Sigmoid colon (tissue), 7 donors: ENCODE results near the gene SLC25A19. TPM values are rescaled to one million over a fixed set of nuclear protein-coding genes. Genes with fewer than 3 reads are reported as not detected.

ENCODE experiments used
- DNase-seq: peaks from one replicate; pipeline ENCODE4 v3.0.0-alpha.2; 2019
- H3K27ac ChIP-seq, 4 donors: fragments of 200-600 bp; sonication (generic); one replicate each; pipeline ENCODE4 v1.5.1; 2016 to 2019; ENCODE audit warnings: mild to moderate bottlenecking in 1 of 4
- H3K27me3 ChIP-seq, 3 donors: fragments of 200-600 bp; sonication (generic); one replicate each; pipeline ENCODE4 v1.5.1; 2019; ENCODE audit warnings: mild to moderate bottlenecking in 1 of 3
- H3K36me3 ChIP-seq, 4 donors: fragments of 200-600 bp; sonication (generic); one replicate each; pipeline ENCODE4 v1.5.1; 2016 to 2019
- H3K4me1 ChIP-seq, 4 donors: fragments of 200-600 bp; sonication (generic); one replicate each; pipeline ENCODE4 v1.5.1; 2017 to 2019
- H3K4me3 ChIP-seq, 4 donors: fragments of 200-600 bp; sonication (generic); one replicate each; pipeline ENCODE4 v1.5.1; 2017 to 2019; ENCODE audit warnings: mild to moderate bottlenecking in 2 of 4, moderate library complexity in 1 of 4
- H3K9me3 ChIP-seq, 4 donors: fragments of 200-600 bp in 3 of 4; sonication (generic) in 3 of 4; one replicate each; pipeline versions ENCODE4 v1.5.1 to v1.6.1; 2013 to 2019
- EP300 ChIP-seq, 4 donors: sonication (generic); formaldehyde crosslinking; IDR thresholded peaks; one replicate each; pipeline ENCODE4 v1.6.1; 2017; ENCODE audit warnings: antibody characterized with exemption in 4 of 4
- POLR2A ChIP-seq, 2 donors: fragments of 450-650 bp; IDR thresholded peaks; one replicate each; pipeline ENCODE4 v1.6.1; 2016; ENCODE audit warnings: antibody characterized with exemption in 2 of 2, mild to moderate bottlenecking in 2 of 2, moderate library complexity in 2 of 2
- POLR2AphosphoS5 ChIP-seq, 4 donors: sonication (generic); formaldehyde crosslinking; IDR thresholded peaks; one replicate each; pipeline ENCODE4 v1.6.1; 2017; ENCODE audit warnings: antibody characterized with exemption in 4 of 4
- WGBS, 2 donors: extraction: QIAGEN DNeasy Blood & Tissue Kit; methylation state at CpG; one replicate each; pipeline ENCODE4 v1.1.7; 2013; 5-methylcytosine and 5-hydroxymethylcytosine counted together
- intact Hi-C: fragments of 100-400 bp; cut with DNase I; formaldehyde crosslinking; loops from one replicate; pipeline ENCODE4 v1.15.1; 2023
- polyA plus RNA-seq, 3 donors: library from polyadenylated mRNA; stranded (reverse); fragments of 200-250 nt; gene quantifications; one replicate each; pipeline ENCODE4 v1.2.3, GENCODE V29; 2013
- total RNA-seq, 4 donors: library from RNA; depleted of rRNA; stranded (reverse); fragments of >200 nt; gene quantifications; one replicate each; pipeline ENCODE4 v1.1.0, GENCODE V29; 2016
- TF ChIP-seq, protein P1 (sequence below), 4 experiments: fragments of 450-650 bp in 3 of 4; fragments of 200-600 bp in 1 of 4; IDR thresholded peaks; one replicate each; pipeline ENCODE4 v1.5.1; 2016 to 2019; ENCODE audit warnings: antibody characterized with exemption in 4 of 4, mild to moderate bottlenecking in 3 of 4, moderate library complexity in 2 of 4
- donor health status: healthy with polysubstance abuse.
- donor health status: Bipolar disorder and iron deficiency.
- donor health status: healthy.

SLC25A19 gene
- total and polyA plus RNA-seq, 7 donors = 5.4 to 20.1 (median 13.8) TPM

DNA sequence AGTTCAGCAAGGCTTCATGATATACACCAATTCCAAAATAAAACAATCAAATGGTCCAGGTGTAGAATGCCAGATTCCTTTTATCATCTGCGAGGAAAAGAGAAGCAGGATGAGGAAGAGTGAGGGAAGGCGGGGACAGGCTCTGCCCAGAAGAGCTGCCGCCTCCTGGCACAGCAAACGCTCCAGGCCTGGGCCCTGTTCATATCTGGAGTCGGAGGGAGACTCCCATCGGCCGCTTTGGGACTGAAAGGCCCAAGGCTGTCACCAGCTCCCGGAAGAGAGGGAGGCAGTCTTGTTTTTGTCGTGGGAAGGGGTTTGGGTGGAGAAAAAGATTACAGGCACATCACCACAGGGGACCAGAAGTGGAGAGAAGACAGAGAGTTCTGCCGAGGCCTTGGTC lies 29.0 kb upstream of the SLC25A19 start:
- H3K4me3 ChIP-seq = no peak overlapping the region
- peaks cover 0 to 17% (median 6%) of the 10 kb centered on the region in 4 donors for H3K4me1 ChIP-seq
- DNase-seq = no peak
- TF ChIP-seq, protein P1, sequence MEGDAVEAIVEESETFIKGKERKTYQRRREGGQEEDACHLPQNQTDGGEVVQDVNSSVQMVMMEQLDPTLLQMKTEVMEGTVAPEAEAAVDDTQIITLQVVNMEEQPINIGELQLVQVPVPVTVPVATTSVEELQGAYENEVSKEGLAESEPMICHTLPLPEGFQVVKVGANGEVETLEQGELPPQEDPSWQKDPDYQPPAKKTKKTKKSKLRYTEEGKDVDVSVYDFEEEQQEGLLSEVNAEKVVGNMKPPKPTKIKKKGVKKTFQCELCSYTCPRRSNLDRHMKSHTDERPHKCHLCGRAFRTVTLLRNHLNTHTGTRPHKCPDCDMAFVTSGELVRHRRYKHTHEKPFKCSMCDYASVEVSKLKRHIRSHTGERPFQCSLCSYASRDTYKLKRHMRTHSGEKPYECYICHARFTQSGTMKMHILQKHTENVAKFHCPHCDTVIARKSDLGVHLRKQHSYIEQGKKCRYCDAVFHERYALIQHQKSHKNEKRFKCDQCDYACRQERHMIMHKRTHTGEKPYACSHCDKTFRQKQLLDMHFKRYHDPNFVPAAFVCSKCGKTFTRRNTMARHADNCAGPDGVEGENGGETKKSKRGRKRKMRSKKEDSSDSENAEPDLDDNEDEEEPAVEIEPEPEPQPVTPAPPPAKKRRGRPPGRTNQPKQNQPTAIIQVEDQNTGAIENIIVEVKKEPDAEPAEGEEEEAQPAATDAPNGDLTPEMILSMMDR (IDR thresholded peaks at IDR 0.05) = no peak
- TF ChIP-seq POLR2A (IDR thresholded peaks at IDR 0.05) (no peak), EP300 (IDR thresholded peaks at IDR 0.05) (no peak), POLR2AphosphoS5 (IDR thresholded peaks at IDR 0.05) (no peak)
- peak overlapping the region in 3 of 4 donors; percentile 7 to 31 (median 21) for H3K27ac ChIP-seq
- H3K36me3 ChIP-seq = peaks cover 5 to 44% (median 15%) of the 10 kb centered on the region in 4 donors
- H3K9me3 ChIP-seq = no peaks in the 10 kb centered on the region
- WGBS, 2 donors = 80 to 85% methylated on average over 10 of the region's 10 CpGs
- intact Hi-C loops = no loop called here
- H3K27me3 ChIP-seq = no peaks in the 10 kb centered on the region

DNA sequence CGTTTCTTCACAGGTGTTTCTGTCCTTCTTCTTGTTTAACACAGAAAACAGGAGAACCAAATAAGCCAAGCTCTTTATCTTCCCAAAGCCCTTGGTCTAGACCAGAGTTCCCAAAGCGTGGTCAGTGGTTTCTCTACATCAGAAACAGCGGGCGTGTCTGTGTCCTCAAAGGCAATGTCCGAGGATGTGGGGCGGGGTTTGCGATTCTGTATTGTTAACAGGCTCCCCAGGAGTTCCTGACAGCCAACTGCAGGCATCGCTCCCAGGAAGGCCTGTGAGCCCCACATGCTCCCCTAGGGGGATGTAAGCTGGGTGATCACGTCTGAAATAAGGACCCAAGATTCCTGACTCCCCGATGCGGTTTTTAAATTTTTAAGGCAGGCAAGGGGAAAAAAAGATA lies 28.4 kb upstream of the SLC25A19 start:
- intact Hi-C loops = no loop called here
- peak overlapping the region in 1 of 4 donors; percentile 32 for H3K27ac ChIP-seq
- H3K9me3 ChIP-seq = no peaks in the 10 kb centered on the region
- H3K4me3 ChIP-seq = no peak overlapping the region
- no peaks in the 10 kb centered on the region for H3K27me3 ChIP-seq
- no peak for TF ChIP-seq POLR2A (IDR thresholded peaks at IDR 0.05)
- H3K4me1 ChIP-seq = peaks cover 0 to 14% (median 4%) of the 10 kb centered on the region in 4 donors
- no peak for DNase-seq
- 57 to 75% methylated on average over 11 of the region's 11 CpGs for WGBS, 2 donors
- peaks cover 5 to 43% (median 15%) of the 10 kb centered on the region in 4 donors for H3K36me3 ChIP-seq

DNA sequence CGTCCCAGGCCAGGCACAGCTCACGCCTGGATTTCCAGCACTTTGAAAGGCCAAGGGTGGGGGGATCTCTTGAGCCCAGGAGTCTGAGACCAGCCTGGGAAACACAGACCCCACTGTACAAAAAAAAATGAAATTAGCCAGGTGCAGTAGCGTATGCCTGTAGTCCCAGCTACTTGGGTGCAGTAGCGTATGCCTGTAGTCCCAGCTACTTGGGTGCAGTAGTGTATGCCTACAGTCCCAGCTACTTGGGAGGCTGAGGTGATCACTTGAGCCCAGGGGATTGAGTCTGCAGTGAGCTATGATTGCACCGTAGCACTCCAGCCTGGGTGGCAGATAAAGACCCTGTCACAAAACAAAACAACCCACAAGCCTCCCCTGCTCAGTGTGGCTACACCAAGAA lies 27.0 kb upstream of the SLC25A19 start:
- peaks cover 0 to 14% (median 3%) of the 10 kb centered on the region in 4 donors for H3K4me1 ChIP-seq
- no peak overlapping the region for H3K4me3 ChIP-seq
- intact Hi-C loops = no loop called here
- H3K9me3 ChIP-seq = no peaks in the 10 kb centered on the region
- H3K27me3 ChIP-seq = no peaks in the 10 kb centered on the region
- peaks cover 5 to 37% (median 10%) of the 10 kb centered on the region in 4 donors for H3K36me3 ChIP-seq
- DNase-seq = no peak
- TF ChIP-seq POLR2AphosphoS5 (IDR thresholded peaks at IDR 0.05) = no peak
- no peak for TF ChIP-seq POLR2A (IDR thresholded peaks at IDR 0.05)
- TF ChIP-seq, protein P1 (IDR thresholded peaks at IDR 0.05) = no peak
- no peak for TF ChIP-seq EP300 (IDR thresholded peaks at IDR 0.05)
- 82 to 83% methylated on average over 5 of the region's 5 CpGs for WGBS, 2 donors
- no peak overlapping the region for H3K27ac ChIP-seq

DNA sequence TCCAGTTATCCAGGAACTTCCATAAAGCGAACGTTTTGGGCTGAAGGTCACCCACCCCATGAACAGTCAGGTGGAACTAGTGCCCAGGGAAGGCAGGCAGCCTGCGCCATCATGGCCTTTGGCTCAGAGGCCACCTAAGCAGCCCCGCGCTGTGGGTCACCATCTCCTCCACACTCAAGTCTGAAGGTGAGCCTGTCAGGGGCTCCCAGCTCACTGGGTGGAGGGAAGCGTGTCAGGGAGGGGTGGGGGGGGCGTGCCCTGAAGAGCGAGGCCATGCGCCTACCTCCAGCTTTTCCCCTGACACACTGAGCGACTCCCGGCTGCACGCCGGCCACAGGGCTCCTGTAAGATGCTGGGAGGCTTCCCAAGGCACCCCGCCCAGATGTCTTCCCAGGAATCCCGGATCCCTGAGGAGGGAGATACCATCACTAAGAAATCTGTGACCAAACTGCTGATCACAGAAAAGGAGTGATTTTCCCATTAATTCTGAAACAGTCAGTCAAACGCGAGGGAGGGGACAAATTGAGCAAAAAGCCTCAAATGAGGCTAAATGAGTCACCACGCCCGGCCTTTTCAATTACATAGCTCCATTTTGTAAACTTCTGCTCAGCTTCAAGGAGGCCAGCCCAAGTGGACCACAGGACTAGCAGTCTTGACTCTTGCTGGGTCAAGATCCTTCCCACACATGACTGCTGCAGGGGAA lies 26.5 kb upstream of the SLC25A19 start:
- DNase-seq = no peak
- Histone ChIP-seq H3K27me3 (no peaks in the 10 kb centered on the region), H3K4me1 (peaks cover 0 to 11% (median 2%) of the 10 kb centered on the region in 4 donors), H3K27ac (peak overlapping the region in 1 of 4 donors; percentile 11), H3K9me3 (no peaks in the 10 kb centered on the region), H3K4me3 (no peak overlapping the region), H3K36me3 (peaks cover 5 to 31% (median 9%) of the 10 kb centered on the region in 4 donors)
- intact Hi-C loops = no loop called here
- 80 to 84% methylated on average over 19 of the region's 19 CpGs for WGBS, 2 donors
- TF ChIP-seq POLR2A (IDR thresholded peaks at IDR 0.05) (no peak), POLR2AphosphoS5 (IDR thresholded peaks at IDR 0.05) (no peak), EP300 (IDR thresholded peaks at IDR 0.05) (no peak)
- TF ChIP-seq, protein P1 (IDR thresholded peaks at IDR 0.05) = no peak

DNA sequence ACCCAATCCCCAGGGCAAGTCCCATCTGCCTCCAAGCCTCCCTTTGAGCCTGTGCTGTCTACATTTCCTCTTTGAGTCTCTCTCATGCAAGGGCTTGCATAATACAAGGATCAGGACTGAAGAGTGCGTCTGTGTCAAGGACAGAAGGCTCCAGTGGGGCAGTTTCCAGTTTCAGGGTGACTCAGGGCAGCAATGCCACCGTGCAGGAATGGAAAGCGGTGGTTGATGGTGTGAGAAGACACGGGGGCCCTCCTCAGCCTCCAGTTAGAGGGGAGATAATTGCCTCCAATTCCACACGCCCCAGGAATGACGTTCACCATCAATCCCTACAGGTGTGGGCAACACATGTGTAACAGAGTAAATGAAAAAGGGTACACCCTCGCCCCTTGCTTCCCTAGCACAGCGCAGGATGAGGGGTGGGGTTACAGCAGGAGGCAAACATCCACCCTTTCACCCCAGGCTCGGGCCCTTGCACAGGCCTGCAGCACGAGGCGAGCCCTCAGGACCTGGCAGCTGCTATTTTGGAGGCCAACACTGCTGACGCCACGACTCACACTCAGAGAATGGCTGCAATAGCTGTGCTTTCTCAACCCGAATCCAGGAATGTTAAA lies 24.8 kb upstream of the SLC25A19 start:
- intact Hi-C loops = no loop called here
- H3K36me3 ChIP-seq = peaks cover 0 to 18% (median 4%) of the 10 kb centered on the region in 4 donors
- DNase-seq = peak; percentile 75
- H3K27me3 ChIP-seq = no peaks in the 10 kb centered on the region
- TF ChIP-seq, protein P1 (IDR thresholded peaks at IDR 0.05) = no peak
- TF ChIP-seq POLR2AphosphoS5 (IDR thresholded peaks at IDR 0.05) (peak in 2 of 4 donors; percentile 27 to 49), POLR2A (IDR thresholded peaks at IDR 0.05) (no peak), EP300 (IDR thresholded peaks at IDR 0.05) (no peak)
- WGBS, 2 donors = 83% methylated on average over 14 of the region's 14 CpGs
- H3K27ac ChIP-seq = peak overlapping the region in 3 of 4 donors; percentile 24 to 63 (median 46)
- H3K4me1 ChIP-seq = no peaks in the 10 kb centered on the region
- H3K9me3 ChIP-seq = no peaks in the 10 kb centered on the region
- H3K4me3 ChIP-seq = no peak overlapping the region
